ENCODE results near the gene MYO3B.

The MYO3B gene

GRCh38 chr2:170161516-170162270 lies 16.3 kb upstream of the MYO3B start:
- no peak for DNase-seq

DNA sequence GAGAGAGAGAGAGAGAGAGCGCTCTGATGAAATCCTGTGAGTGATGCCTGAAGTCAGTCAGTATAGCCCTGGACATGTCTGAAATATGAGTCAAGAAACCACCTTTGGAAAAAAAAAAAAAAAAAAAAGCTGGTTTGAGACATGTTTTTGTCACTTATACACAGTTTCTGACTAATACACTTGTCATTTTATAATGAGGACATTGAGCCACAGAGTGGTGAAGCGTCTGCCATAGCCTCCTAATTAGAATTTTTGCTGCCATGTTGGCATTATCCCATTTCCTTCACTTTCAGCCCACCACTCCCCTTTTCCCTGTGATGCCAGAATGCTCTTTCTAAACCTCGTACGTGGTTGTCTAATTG lies 15.7 kb upstream of the MYO3B start:
- DNase-seq: no peak

DNA sequence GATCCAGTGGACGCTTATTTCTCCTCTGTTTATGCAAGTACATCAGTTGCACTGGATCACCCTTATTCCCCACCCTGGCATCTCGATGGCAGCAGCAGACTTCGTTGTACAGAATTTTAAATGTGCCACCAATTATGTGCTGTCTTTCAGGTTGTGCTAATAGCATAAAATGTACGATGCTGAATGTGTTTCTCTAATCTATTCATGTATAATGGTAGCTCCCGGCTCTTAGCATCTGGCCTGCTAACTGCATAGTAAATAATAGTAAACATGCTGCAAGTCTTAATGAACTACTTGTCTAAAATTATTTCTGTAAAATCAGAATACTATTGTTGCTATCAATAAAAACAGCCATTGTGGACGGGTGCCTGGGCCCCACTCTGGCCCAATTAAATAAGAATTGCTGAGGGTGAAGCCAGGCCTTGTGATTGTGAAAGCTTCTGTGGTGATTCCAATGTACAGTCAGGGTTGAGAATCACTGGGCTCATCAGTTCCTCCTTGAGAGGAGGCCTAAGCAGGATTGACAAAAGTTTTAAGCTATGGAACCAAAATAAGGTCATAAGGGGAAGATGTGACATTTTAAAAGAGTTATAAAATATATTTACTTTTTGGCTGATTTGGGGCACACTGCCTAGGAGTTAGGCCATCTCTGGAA lies 14.4 kb upstream of the MYO3B start:
- no peak for DNase-seq

- no peak for DNase-seq
Observed at GRCh38 chr2:170165129-170165528, 12.8 kb upstream of the MYO3B start.

DNA sequence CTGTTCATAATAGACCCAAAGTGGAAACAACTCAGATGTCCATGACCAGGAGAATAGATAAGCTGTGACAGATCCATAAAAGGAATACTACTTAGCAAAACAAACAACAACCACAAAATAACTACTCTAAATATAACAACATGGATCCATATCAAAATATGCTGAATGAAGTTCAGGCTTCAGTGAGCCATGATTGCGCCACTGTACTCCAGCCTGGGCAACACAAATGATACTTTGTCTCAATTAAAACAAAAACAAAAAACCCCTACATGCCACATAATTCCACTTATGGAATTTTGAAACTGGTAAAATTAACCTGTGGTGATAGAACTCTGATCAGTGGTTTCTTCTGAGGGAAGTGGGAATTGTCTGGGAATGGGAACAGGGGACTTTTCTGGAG lies 11.2 kb upstream of the MYO3B start:
- no peak for DNase-seq

GRCh38 chr2:170170281-170171040 lies 7.5 kb upstream of the MYO3B start:
- DNase-seq: no peak

GRCh38 chr2:170176212-170176611 lies 1.7 kb upstream of the MYO3B start:
- no peak for DNase-seq

GRCh38 chr2:170180031-170180566 lies 2.2 kb downstream of the MYO3B start:
- DNase-seq: no peak

GRCh38 chr2:170181602-170182001 lies 3.7 kb downstream of the MYO3B start:
- no peak for DNase-seq

- no peak for DNase-seq
Observed at GRCh38 chr2:170185319-170185718, 7.4 kb downstream of the MYO3B start.

- DNase-seq: no peak
Observed at GRCh38 chr2:170189757-170190156, 11.8 kb downstream of the MYO3B start.

DNA sequence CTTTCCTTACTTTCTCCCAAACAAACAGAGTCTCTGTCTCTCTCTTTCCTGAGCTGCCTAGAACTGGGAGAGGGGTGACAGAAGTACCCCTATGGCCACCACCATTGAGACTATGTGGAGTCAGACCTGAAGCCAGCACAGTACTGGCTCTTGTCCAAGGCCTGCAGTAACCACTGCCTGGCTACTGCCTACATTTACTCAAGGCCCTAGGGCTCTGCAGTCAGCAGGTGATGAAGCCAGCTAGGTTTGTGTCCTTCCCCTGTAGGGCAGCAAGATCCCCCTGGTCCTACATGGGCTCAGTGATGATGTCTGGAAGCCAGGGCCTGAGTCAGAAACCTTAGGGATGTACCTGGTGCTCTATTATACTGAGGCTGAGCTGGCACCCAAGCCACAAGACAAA lies 12.2 kb downstream of the MYO3B start:
- no peak for DNase-seq

DNA sequence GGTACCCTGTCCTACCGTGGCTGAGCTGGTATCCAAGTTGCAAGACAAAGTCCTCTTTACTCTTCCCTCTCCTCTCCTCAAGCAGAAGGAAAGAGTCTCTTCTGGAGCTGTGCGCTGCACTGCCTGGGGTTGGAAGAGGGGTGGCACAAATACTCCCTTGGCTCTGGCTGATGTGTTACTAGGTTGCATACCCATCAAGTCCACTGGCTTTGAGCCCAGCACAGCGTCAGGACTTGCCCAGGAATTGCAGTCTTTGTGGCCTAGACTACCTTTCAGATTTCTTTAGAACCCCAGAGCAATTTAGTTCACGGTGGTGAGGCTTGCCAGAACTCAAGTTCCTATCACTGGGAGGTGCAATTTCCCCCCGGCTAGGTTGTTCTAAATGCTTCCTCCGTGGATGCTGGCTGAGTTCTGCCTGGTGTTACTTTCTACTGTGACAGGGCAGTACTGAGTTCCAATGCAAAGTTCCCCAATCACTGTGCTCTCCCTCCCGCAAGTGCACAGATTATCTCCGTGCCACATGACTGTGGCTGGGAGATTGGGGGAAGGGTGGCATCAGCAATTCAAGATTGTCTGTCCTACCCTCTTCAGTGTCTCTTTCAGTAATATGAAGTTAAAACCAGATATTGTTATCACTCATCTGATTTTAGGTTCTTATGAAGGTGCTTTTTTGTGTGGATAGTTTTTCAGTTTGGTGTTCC lies 13.4 kb downstream of the MYO3B start:
- DNase-seq: no peak

GRCh38 chr2:170196963-170197362 lies 19.0 kb downstream of the MYO3B start:
- DNase-seq: no peak

- DNase-seq: no peak
Observed at GRCh38 chr2:170201275-170201674, 23.3 kb downstream of the MYO3B start.

GRCh38 chr2:170201734-170202393 lies 23.9 kb downstream of the MYO3B start:
- DNase-seq: no peak

DNA sequence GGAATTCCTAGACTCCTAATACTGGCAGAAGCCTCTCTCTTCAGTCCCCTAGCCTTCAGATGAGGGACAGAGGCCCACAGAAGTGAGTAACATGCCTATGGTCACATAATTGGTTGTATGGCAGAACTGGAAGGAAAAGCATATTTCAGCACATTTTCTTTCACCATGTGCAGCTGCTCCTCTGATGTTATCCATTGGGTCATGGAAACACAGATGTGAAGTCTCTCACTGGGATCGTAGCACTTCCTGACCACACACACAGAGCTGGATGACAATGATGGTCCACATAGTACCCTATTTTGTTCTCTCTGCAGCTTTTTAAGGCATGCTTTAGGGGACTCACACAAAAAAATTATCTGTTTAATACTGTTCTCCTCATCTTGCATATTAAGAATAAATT lies 24.5 kb downstream of the MYO3B start:
- DNase-seq: no peak

- no peak for DNase-seq
Observed at GRCh38 chr2:170204298-170204951, 26.5 kb downstream of the MYO3B start.

DNA sequence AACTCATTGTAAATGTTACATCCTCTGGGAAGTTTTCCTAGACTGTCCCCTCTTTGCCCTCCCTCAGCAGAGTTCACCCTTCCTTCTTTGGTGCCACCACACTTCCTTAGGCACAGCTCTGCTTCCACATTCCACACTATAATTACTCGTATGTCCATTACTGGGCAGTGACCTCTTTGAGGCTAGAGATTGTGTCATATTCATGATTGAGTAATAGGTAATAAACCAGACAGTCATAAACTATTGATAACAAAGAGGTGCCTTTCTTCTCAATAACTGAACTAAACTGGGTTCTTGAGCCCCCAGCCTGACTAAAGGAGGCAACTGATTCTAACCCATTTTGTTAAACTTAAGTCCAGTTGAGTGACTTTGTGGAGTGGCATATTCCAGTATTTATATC lies 28.3 kb downstream of the MYO3B start:
- DNase-seq: no peak

GRCh38 chr2:170206805-170207407 lies 29.0 kb downstream of the MYO3B start:
- no peak for DNase-seq

DNA sequence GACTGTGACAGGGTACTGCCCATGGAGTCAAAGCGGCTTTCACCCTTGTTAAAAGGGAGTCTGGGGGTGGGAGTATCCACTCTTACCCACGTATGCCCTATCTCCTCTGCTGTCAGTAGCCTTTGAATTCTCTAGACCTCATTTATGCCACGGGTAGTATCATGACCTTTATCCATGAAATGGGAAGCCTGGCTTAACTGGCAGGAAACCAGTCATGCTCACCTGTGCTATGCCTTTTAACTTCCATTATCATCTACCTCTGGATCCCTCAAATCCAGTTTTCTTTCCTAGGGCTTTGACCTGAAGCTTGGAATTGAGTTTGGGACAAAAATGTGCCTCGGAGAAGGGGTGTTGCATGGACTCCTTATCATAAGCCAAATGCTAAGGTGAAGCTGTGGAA lies 30.0 kb downstream of the MYO3B start:
- DNase-seq: no peak

DNA sequence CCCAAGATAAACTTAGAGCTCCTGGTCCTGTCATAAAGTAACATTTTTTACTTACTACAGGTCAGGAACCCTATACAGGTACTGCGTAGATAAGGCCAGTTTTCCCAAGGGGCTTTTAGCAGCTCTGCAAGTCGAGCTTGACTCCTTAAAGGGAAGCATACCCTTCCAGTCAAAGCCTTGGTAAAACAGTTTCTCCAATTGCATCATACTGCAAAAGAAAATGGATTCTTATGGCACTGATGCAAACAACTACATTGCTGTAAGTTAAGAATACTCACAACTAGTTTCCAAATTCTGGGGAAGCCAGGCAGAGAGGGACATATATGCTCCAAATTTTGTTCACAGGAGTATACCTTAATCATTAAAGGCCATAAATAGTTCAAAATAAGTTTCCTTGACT lies 31.0 kb downstream of the MYO3B start:
- no peak for DNase-seq

Measured in GOT3 (cell line).